WTC11 (cell line): ENCODE data around the gene LHPP. TPM values are rescaled to one million over a fixed set of nuclear protein-coding genes. Genes with fewer than 3 reads are reported as not detected.

ENCODE experiments used
- ATAC-seq: fragments of 200-7000 bp; cut with Tn5 transposase; 2 replicates; pipeline ENCODE4 v1.10.0; 2021; ENCODE audit warnings: mild to moderate bottlenecking, moderate library complexity
- CTCF ChIA-PET: fragments of 300-600 bp; sonication (Branson Sonifier 250); formaldehyde crosslinking; loops from one replicate; lab custom pipeline; 2021; ENCODE audit warnings: antibody characterized with exemption; lab: Charles Lee
- POLR2A ChIA-PET: fragments of 350-600 bp; sonication (Branson Sonifier 250); formaldehyde crosslinking; loops from one replicate; lab custom pipeline; 2021; ENCODE audit warnings: antibody characterized with exemption; lab: Charles Lee
- DNase-seq: peaks from one replicate; pipeline ENCODE4 v3.0.0; 2021; ENCODE audit warnings: low spot score
- H3K27ac Mint-ChIP-seq: 2 replicates; pipeline ENCODE4 v1.8.0; 2021; ENCODE audit warnings: mixed read lengths
- H3K27me3 Mint-ChIP-seq: 2 replicates; pipeline ENCODE4 v1.8.0; 2021; ENCODE audit warnings: low read depth, mild to moderate bottlenecking, moderate library complexity, mixed read lengths
- H3K36me3 Mint-ChIP-seq: 2 replicates; pipeline ENCODE4 v1.8.0; 2021; ENCODE audit warnings: mixed read lengths
- H3K4me1 Mint-ChIP-seq: 2 replicates; pipeline ENCODE4 v1.8.0; 2022; ENCODE audit warnings: mixed read lengths
- H3K4me3 Mint-ChIP-seq: 2 replicates; pipeline ENCODE4 v1.8.0; 2021; ENCODE audit warnings: mild to moderate bottlenecking, moderate library complexity, mixed read lengths
- H3K9me3 Mint-ChIP-seq: 2 replicates; pipeline ENCODE4 v1.8.0; 2021; ENCODE audit warnings: mixed read lengths
- AFF4 ChIP-seq: sonication (generic); formaldehyde crosslinking; IDR thresholded peaks from 2 replicates; pipeline ENCODE4 v1.8.1; 2023; ENCODE audit warnings: mild to moderate bottlenecking, missing genetic modification reagents, borderline replicate concordance
- ATF3 ChIP-seq: sonication (generic); formaldehyde crosslinking; conservative IDR thresholded peaks from 2 replicates; pipeline ENCODE4 v1.8.1; 2022; ENCODE audit warnings: mild to moderate bottlenecking, missing genetic modification reagents
- CREM ChIP-seq: sonication (generic); formaldehyde crosslinking; IDR thresholded peaks from 2 replicates; pipeline ENCODE4 v1.8.1; 2022; ENCODE audit warnings: mild to moderate bottlenecking, missing genetic modification reagents, moderate library complexity
- EMX1 ChIP-seq: fragments of 250-450 bp; sonication (Bioruptor Pico); IDR thresholded peaks from 2 replicates; pipeline ENCODE4 v1.8.0; 2021; ENCODE audit warnings: mild to moderate bottlenecking
- ERG ChIP-seq: fragments of 250-450 bp; sonication (Bioruptor Pico); IDR thresholded peaks from 2 replicates; pipeline ENCODE4 v1.8.0; 2021; ENCODE audit warnings: mild to moderate bottlenecking
- ETV6 ChIP-seq: sonication (generic); formaldehyde crosslinking; IDR thresholded peaks from 2 replicates; pipeline ENCODE4 v1.8.1; 2022; ENCODE audit warnings: mild to moderate bottlenecking, missing genetic modification reagents
- FOXK1 ChIP-seq: sonication (generic); formaldehyde crosslinking; IDR thresholded peaks from 2 replicates; pipeline ENCODE4 v1.8.0; 2022; ENCODE audit warnings: mild to moderate bottlenecking, moderate library complexity, missing genetic modification reagents
- FOXP1 ChIP-seq: sonication (generic); formaldehyde crosslinking; IDR thresholded peaks from 2 replicates; pipeline ENCODE4 v1.8.0; 2022; ENCODE audit warnings: missing genetic modification reagents, mild to moderate bottlenecking, moderate library complexity, borderline replicate concordance
- NFE2L1 ChIP-seq: sonication (generic); formaldehyde crosslinking; IDR thresholded peaks from 2 replicates; pipeline ENCODE4 v1.8.1; 2023; ENCODE audit warnings: missing genetic modification reagents
- PRRX2 ChIP-seq: fragments of 250-450 bp; sonication (Bioruptor Pico); IDR thresholded peaks from 2 replicates; pipeline ENCODE4 v1.8.0; 2021; ENCODE audit warnings: mild to moderate bottlenecking
- ZNF671 ChIP-seq: fragments of 250-450 bp; sonication (Bioruptor Pico); IDR thresholded peaks from 2 replicates; pipeline ENCODE4 v1.8.0; 2021; ENCODE audit warnings: mild to moderate bottlenecking
- total RNA-seq: library from RNA; stranded (reverse); gene quantifications from 3 replicates; pipeline ENCODE4 v1.2.3, GENCODE V29; 2021
- TF ChIP-seq, protein P1 (sequence below): sonication (generic); formaldehyde crosslinking; IDR thresholded peaks from 2 replicates; pipeline ENCODE4 v1.8.0; 2022; ENCODE audit warnings: mild to moderate bottlenecking, missing genetic modification reagents
- TF ChIP-seq, protein P2 (sequence below): sonication (generic); formaldehyde crosslinking; IDR thresholded peaks from 2 replicates; pipeline ENCODE4 v1.8.1; 2022; ENCODE audit warnings: low read depth, missing genetic modification reagents, borderline replicate concordance
- TF ChIP-seq, protein P3 (sequence below): sonication (generic); formaldehyde crosslinking; IDR thresholded peaks from 2 replicates; pipeline ENCODE4 v1.8.1; 2022; ENCODE audit warnings: missing genetic modification reagents, borderline replicate concordance
- TF ChIP-seq, protein P4 (sequence below): sonication (generic); formaldehyde crosslinking; IDR thresholded peaks from 2 replicates; pipeline ENCODE4 v1.8.0; 2022; ENCODE audit warnings: mild to moderate bottlenecking, missing genetic modification reagents
- TF ChIP-seq, protein P5 (sequence below): sonication (generic); formaldehyde crosslinking; IDR thresholded peaks from 2 replicates; pipeline ENCODE4 v1.8.1; 2023; ENCODE audit warnings: mild to moderate bottlenecking, missing genetic modification reagents

LHPP gene
- total RNA-seq, 1 experiment from 2014 or later = 33.2 TPM

- TF ChIP-seq CREM (CRISPR knock-in tag) (no peak), FOXP1 (CRISPR knock-in tag) (no peak), FOXK1 (CRISPR knock-in tag) (no peak)
These were observed 131.9 kb downstream of the LHPP start (continued) for GRCh38 chr10:124593431-124593985.

DNA sequence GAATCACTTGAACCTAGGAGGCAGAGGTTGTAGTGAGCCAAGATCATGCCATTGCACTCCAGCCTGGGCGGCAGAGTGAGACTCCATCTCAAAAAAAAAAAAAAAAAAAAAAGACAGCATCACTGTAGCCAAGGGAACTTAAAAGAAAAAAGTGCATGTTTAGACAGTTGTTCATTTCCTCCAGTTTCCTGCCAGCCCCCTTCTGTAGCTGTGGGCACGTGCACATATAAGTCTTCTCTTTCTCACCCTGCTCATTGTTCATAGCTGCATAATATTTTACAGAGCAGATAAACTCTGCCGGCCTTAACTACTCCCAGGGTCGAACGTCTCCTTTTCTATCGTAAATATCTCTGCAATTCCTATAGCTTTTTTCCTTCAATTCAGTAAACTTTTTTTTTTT, 132.6 kb downstream of the LHPP start:
- Mint-ChIP-seq H3K27ac (no peak overlapping the region), H3K4me3 (no peak overlapping the region), H3K9me3 (peaks cover 9% of the 10 kb centered on the region), H3K27me3 (no peaks in the 10 kb centered on the region), H3K36me3 (no peaks in the 10 kb centered on the region), H3K4me1 (no peaks in the 10 kb centered on the region)
- ATAC-seq (no peak), DNase-seq (no peak)
- TF ChIP-seq PRRX2 (CRISPR knock-in tag) (no peak), NFE2L1 (CRISPR knock-in tag) (no peak), CREM (CRISPR knock-in tag) (no peak), ATF3 (CRISPR knock-in tag) (no peak), ETV6 (CRISPR knock-in tag) (no peak), EMX1 (no peak), AFF4 (no peak), ZNF671 (CRISPR knock-in tag) (no peak), ERG (CRISPR knock-in tag) (no peak)
- TF ChIP-seq, protein P1, sequence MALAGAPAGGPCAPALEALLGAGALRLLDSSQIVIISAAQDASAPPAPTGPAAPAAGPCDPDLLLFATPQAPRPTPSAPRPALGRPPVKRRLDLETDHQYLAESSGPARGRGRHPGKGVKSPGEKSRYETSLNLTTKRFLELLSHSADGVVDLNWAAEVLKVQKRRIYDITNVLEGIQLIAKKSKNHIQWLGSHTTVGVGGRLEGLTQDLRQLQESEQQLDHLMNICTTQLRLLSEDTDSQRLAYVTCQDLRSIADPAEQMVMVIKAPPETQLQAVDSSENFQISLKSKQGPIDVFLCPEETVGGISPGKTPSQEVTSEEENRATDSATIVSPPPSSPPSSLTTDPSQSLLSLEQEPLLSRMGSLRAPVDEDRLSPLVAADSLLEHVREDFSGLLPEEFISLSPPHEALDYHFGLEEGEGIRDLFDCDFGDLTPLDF (CRISPR knock-in tag) = no peak
- TF ChIP-seq, protein P2, sequence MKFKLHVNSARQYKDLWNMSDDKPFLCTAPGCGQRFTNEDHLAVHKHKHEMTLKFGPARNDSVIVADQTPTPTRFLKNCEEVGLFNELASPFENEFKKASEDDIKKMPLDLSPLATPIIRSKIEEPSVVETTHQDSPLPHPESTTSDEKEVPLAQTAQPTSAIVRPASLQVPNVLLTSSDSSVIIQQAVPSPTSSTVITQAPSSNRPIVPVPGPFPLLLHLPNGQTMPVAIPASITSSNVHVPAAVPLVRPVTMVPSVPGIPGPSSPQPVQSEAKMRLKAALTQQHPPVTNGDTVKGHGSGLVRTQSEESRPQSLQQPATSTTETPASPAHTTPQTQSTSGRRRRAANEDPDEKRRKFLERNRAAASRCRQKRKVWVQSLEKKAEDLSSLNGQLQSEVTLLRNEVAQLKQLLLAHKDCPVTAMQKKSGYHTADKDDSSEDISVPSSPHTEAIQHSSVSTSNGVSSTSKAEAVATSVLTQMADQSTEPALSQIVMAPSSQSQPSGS (CRISPR knock-in tag) = no peak
- TF ChIP-seq, protein P3, sequence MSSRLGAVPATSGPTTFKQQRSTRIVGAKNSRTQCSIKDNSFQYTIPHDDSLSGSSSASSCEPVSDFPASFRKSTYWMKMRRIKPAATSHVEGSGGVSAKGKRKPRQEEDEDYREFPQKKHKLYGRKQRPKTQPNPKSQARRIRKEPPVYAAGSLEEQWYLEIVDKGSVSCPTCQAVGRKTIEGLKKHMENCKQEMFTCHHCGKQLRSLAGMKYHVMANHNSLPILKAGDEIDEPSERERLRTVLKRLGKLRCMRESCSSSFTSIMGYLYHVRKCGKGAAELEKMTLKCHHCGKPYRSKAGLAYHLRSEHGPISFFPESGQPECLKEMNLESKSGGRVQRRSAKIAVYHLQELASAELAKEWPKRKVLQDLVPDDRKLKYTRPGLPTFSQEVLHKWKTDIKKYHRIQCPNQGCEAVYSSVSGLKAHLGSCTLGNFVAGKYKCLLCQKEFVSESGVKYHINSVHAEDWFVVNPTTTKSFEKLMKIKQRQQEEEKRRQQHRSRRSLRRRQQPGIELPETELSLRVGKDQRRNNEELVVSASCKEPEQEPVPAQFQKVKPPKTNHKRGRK (CRISPR knock-in tag) = no peak
- TF ChIP-seq, protein P4, sequence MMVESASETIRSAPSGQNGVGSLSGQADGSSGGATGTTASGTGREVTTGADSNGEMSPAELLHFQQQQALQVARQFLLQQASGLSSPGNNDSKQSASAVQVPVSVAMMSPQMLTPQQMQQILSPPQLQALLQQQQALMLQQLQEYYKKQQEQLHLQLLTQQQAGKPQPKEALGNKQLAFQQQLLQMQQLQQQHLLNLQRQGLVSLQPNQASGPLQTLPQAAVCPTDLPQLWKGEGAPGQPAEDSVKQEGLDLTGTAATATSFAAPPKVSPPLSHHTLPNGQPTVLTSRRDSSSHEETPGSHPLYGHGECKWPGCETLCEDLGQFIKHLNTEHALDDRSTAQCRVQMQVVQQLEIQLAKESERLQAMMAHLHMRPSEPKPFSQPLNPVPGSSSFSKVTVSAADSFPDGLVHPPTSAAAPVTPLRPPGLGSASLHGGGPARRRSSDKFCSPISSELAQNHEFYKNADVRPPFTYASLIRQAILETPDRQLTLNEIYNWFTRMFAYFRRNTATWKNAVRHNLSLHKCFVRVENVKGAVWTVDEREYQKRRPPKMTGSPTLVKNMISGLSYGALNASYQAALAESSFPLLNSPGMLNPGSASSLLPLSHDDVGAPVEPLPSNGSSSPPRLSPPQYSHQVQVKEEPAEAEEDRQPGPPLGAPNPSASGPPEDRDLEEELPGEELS = no peak
- TF ChIP-seq, protein P5, sequence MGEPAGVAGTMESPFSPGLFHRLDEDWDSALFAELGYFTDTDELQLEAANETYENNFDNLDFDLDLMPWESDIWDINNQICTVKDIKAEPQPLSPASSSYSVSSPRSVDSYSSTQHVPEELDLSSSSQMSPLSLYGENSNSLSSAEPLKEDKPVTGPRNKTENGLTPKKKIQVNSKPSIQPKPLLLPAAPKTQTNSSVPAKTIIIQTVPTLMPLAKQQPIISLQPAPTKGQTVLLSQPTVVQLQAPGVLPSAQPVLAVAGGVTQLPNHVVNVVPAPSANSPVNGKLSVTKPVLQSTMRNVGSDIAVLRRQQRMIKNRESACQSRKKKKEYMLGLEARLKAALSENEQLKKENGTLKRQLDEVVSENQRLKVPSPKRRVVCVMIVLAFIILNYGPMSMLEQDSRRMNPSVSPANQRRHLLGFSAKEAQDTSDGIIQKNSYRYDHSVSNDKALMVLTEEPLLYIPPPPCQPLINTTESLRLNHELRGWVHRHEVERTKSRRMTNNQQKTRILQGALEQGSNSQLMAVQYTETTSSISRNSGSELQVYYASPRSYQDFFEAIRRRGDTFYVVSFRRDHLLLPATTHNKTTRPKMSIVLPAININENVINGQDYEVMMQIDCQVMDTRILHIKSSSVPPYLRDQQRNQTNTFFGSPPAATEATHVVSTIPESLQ (CRISPR knock-in tag) = no peak
- ChIA-PET POLR2A (no interaction called here), CTCF (interaction anchor here (0.6 kb wide), 1 partner anchor 42 kb away, joined by 3 read pairs; no protein-coding TSS in a partner anchor)
